HAP-1 (cell line): ENCODE data around the gene SHISAL1.
A peak's percentile ranks its signal among the peaks of the same experiment; 100 is the strongest.

Experiments used
- DNase-seq, 2 experiments: peaks; one replicate each; pipeline ENCODE4 v3.0.0-alpha.2; 2016 to 2020; ENCODE audit warnings: low spot score in 2 of 2
- H3K27me3 ChIP-seq: fragments of 250-450 bp; sonication (Bioruptor Pico); 2 replicates; pipeline ENCODE4 v1.5.1; 2020; ENCODE audit warnings: low read depth, mild to moderate bottlenecking, moderate library complexity
- H3K36me3 ChIP-seq: fragments of 250-450 bp; sonication (Bioruptor Pico); replicated peaks from 2 replicates; pipeline ENCODE4 v1.5.1; 2020; ENCODE audit warnings: mild to moderate bottlenecking
- H3K4me1 ChIP-seq: fragments of 250-450 bp; sonication (Bioruptor Pico); 2 replicates; pipeline ENCODE4 v1.5.1; 2020; ENCODE audit warnings: mild to moderate bottlenecking
- H3K4me3 ChIP-seq: fragments of 250-450 bp; sonication (Bioruptor Pico); 2 replicates; pipeline ENCODE4 v1.5.1; 2020; ENCODE audit warnings: mild to moderate bottlenecking, moderate library complexity
- H3K9me3 ChIP-seq: fragments of 250-450 bp; sonication (Bioruptor Pico); 2 replicates; pipeline ENCODE4 v1.5.1; 2020; ENCODE audit warnings: mild to moderate bottlenecking, moderate library complexity
- in situ Hi-C: fragments of 300-500 bp; cut with MboI; formaldehyde crosslinking; loops from 3 replicates; pipeline ENCODE4 v1.14.3; 2020; ENCODE audit warnings: low sequenced_read_pairs, inconsistent platforms, mixed read lengths

The SHISAL1 gene

DNA sequence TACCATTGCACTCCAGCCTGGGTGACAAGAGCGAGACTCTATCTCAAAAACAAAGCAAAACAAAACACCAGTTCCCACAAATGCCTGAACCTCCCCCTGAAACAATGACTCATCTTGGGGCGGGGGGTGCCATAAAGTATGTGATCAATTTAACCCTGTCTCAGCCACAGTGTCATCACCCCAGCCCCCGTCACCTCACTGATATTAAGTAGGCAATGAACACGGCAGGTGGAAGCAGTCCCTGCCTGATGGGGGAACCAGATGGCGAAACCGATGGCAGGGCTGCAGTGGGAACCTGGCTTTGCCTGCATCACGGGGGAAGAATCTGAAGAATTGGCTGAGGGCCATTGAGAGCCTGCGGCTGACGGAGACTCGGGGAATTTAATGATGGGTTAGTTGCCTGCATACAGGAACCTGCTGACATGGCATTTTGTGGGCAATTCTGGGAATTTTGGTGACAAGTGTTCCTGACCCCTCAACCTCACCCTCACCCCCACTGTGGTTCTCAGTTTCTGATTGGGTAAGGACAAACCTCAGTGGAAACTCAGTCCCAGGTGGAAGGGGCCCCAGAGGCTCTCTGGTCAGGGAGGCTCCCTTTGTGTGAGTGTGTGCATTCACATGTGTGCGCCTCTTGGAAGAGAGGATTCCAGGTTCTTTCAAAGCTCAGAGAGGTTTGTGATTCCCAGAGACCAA is 39.1 kb upstream of the SHISAL1 start:
- H3K27me3 ChIP-seq: peaks cover 5% of the 10 kb centered on the region
- H3K36me3 ChIP-seq: no peaks in the 10 kb centered on the region
- no peaks in the 10 kb centered on the region for H3K9me3 ChIP-seq
- H3K4me3 ChIP-seq: no peak overlapping the region
- DNase-seq: peak in 1 of 2 experiments; percentile 35
- in situ Hi-C loops: no loop called here
- no peaks in the 10 kb centered on the region for H3K4me1 ChIP-seq

DNA sequence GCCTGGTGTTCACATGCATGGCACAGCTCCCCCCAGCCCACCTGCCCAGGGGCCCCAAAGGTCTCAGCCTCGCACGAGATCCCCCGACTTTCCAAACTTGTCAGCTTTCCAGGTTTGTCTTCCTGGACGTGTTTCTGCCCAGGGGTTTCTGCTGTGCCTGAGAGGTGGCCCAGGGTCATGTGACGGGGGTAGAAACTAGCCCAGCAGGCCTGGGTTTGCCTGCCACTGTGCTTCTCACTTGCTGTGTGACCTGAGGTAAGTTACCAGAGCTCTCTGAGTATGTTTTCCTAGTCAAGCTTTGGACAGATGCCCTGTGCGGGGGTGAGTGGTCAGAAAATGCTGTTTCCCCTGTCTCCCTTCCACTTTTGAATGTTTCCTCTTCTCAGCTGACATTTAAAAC is 38.3 kb upstream of the SHISAL1 start:
- no peak for DNase-seq
- H3K4me3 ChIP-seq: no peak overlapping the region
- H3K9me3 ChIP-seq: no peaks in the 10 kb centered on the region
- H3K4me1 ChIP-seq: no peaks in the 10 kb centered on the region
- H3K27me3 ChIP-seq: peaks cover 5% of the 10 kb centered on the region
- in situ Hi-C loops: no loop called here
- H3K36me3 ChIP-seq: no peaks in the 10 kb centered on the region

- Histone ChIP-seq H3K9me3 (no peaks in the 10 kb centered on the region), H3K27me3 (peaks cover 5% of the 10 kb centered on the region), H3K4me1 (no peaks in the 10 kb centered on the region), H3K36me3 (no peaks in the 10 kb centered on the region), H3K4me3 (no peak overlapping the region)
- in situ Hi-C loops: no loop called here
- no peak for DNase-seq
Observed at GRCh38 chr22:44349594-44349993, 36.8 kb upstream of the SHISAL1 start.

DNA sequence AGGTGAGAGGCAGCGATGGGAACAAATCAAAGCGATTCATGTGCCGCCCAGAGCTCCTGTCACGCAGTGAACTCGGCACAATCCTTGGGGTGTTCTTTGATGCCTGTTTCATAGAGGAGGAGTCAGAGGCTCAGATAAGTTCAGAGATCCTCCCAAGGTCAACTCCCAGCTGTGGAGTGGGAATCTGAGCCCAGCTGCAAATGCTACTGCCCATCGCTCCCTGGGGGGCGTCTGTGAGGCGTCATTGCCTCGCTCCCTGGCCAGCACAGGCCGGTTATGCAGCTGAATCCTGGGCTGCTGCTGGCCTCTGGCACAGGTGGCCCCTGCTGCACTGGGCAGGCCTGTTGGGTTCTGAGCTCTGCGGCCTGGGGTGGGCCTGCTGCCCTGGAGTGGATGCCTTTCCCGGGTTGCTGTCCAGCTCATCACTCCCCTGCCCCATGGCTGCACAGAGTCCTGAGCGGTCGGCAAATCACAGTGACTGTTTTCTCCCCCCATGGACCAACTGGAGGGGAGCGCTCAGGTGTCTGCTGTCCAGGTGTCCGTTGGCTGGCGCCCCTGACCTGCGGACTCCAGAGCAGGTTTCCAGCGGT is 36.3 kb upstream of the SHISAL1 start:
- Histone ChIP-seq H3K36me3 (no peaks in the 10 kb centered on the region), H3K4me1 (no peaks in the 10 kb centered on the region), H3K9me3 (no peaks in the 10 kb centered on the region), H3K4me3 (no peak overlapping the region), H3K27me3 (peaks cover 5% of the 10 kb centered on the region)
- in situ Hi-C loops: no loop called here
- DNase-seq: no peak

DNA sequence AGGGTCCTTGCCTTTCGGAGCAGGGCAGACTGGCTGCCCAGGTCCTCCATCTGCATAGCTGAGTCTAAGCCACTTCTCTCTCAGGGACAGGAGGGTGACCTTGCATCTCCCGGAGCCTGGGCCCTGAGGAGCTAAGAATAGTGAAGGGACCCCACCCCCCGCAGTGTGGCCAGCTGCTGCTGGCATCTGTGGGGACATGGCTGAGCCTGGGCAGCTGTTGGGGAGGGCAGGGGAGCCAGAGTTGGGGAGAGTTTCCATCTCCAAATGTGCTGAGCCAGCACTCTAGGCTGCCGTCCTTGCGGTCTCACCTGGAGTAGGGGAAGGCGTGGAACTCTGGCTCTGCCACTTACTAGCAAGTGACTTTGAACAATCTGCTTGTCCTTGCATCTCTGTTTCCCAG is 34.8 kb upstream of the SHISAL1 start:
- DNase-seq: no peak
- no peaks in the 10 kb centered on the region for H3K36me3 ChIP-seq
- H3K9me3 ChIP-seq: no peaks in the 10 kb centered on the region
- in situ Hi-C loops: no loop called here
- H3K4me1 ChIP-seq: no peaks in the 10 kb centered on the region
- no peak overlapping the region for H3K4me3 ChIP-seq
- H3K27me3 ChIP-seq: peaks cover 5% of the 10 kb centered on the region

DNA sequence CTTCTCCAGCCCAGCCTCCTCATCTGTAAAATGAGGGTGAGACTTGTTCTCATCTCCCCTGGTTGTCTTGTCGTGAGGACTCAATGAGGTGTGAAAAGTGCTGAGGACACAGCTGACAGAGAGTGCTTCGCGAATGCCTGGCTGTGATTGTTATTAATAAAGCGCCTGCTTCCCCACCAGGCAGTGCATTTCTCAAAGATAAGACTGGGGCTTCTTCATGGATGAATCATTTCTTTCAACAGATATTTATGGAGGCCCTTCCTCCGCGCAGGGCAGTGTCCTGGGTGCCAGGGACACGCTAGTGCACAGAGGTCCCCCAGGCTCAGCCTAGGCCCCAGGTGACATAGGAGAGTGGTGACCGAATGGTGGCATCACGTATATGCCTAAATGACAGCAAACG is 34.3 kb upstream of the SHISAL1 start:
- H3K4me3 ChIP-seq: no peak overlapping the region
- no peaks in the 10 kb centered on the region for H3K36me3 ChIP-seq
- H3K27me3 ChIP-seq: peaks cover 5% of the 10 kb centered on the region
- H3K9me3 ChIP-seq: no peaks in the 10 kb centered on the region
- in situ Hi-C loops: no loop called here
- DNase-seq: no peak
- H3K4me1 ChIP-seq: peaks cover 2% of the 10 kb centered on the region

- no peaks in the 10 kb centered on the region for H3K36me3 ChIP-seq
- in situ Hi-C loops: no loop called here
- H3K27me3 ChIP-seq: peaks cover 5% of the 10 kb centered on the region; the same call in 1 of the 2 replicates
- peaks cover 11% of the 10 kb centered on the region for H3K4me1 ChIP-seq
- DNase-seq: no peak
- H3K4me3 ChIP-seq: no peak overlapping the region
- H3K9me3 ChIP-seq: no peaks in the 10 kb centered on the region
Observed at GRCh38 chr22:44345872-44346271, 33.1 kb upstream of the SHISAL1 start.

DNA sequence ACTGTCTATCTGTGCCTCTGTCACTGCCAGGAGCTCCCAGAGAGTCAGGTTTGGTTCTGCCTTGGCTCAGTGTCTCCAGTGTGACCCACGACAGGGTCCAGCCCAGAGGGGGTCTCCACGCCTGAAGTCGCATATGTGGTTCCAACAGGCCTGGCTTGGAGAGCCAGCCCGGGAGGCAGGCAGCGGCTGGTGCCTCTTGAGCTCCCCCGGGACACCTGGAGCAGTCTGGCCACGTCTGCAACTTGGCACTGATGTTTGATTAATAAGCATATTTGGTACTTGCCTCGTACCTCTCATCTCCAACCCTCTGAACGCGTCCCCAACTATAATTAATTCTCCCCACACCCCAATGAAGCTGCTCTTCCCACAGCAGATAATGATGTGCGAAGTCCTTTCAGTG is 31.7 kb upstream of the SHISAL1 start:
- Histone ChIP-seq H3K27me3 (no peaks in the 10 kb centered on the region), H3K9me3 (no peaks in the 10 kb centered on the region), H3K4me1 (peaks cover 11% of the 10 kb centered on the region), H3K4me3 (no peak overlapping the region), H3K36me3 (no peaks in the 10 kb centered on the region)
- DNase-seq: no peak
- in situ Hi-C loops: no loop called here

DNA sequence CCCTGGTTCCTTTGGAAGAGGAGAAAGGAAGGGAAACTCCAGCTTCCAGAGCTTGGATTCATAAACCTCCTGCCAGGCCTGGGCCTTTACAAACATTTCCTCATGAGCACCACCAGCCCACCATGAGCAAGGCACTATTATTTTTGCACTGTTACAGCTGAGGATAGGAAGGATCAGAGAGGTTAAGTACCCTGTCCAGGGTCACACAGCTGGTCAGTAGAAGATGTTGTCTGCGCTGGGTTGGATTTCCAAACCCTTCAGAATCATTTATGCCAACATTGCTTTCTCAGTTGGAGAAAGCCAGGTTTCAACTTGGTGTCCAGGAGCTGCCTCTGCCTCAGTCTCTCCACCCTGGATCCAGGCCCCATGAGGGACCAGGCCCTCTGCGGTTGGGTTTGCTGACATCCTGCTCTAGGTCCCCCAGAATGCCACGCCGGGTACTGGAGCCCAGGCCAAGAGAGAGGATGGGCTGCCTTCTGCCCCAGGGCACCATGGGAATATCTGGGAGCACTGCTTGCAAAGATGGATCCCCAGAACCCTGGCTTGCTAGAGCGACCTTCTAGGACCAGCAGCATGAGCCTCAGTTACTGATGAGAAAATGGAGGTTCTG is 29.7 kb upstream of the SHISAL1 start:
- H3K4me1 ChIP-seq: peaks cover 11% of the 10 kb centered on the region
- H3K36me3 ChIP-seq: no peaks in the 10 kb centered on the region
- no peak overlapping the region for H3K4me3 ChIP-seq
- in situ Hi-C loops: no loop called here
- no peak for DNase-seq
- H3K9me3 ChIP-seq: no peaks in the 10 kb centered on the region
- H3K27me3 ChIP-seq: no peaks in the 10 kb centered on the region

- Histone ChIP-seq H3K9me3 (no peaks in the 10 kb centered on the region), H3K4me1 (peaks cover 11% of the 10 kb centered on the region), H3K27me3 (no peaks in the 10 kb centered on the region), H3K36me3 (no peaks in the 10 kb centered on the region), H3K4me3 (no peak overlapping the region)
- DNase-seq: peak; percentile 81 to 85
- in situ Hi-C loops: no loop called here
Observed at GRCh38 chr22:44341431-44342346, 28.9 kb upstream of the SHISAL1 start.

DNA sequence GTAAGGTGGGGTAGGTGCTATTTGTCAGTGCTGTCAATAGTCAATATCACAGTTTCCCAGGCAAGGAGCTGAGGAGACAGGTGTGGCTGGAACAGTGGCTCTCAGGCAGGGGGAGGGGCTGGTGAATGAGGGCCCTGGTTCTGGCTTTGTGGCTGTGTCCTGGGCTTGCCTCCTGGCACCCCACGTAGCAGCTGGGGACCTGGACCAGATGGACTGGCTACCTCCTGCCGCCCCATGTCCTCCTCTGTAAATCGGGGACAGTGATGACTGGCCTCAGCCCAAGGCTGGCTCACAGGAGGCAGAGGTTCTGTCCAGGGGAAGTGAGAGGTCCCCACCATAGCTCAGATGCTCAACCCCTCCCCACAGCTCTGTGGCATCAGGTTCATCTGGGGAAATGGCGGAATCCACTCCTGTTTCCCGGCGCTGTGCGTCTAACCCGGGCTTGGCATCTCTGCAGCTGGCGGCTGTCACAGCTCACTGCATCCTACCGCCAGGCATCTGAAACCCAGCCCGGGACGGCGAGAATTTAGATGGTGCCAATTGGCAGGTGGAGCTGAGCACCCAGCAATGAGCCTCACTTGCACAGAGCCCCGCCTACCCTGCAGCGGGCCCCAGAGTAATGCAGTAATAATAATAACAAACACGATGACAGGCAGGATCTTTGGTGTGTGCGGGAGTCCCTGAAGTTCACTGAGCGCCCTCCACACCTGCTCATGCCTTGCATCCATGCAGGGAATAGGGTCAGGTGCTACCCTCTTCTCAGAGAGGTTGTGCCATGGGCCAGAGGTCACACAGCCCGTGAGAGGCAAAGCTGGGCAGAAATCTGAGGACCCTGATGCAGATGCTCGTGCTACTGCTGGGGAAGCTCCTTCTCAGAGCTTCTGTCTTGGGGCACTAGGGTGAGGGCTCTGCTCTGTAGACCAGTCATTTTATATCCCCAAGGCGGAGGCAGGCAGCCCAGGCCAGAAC is 27.8 kb upstream of the SHISAL1 start:
- Histone ChIP-seq H3K4me1 (peaks cover 11% of the 10 kb centered on the region), H3K36me3 (no peaks in the 10 kb centered on the region), H3K4me3 (no peak overlapping the region), H3K27me3 (no peaks in the 10 kb centered on the region), H3K9me3 (no peaks in the 10 kb centered on the region)
- in situ Hi-C loops: no loop called here
- no peak for DNase-seq

DNA sequence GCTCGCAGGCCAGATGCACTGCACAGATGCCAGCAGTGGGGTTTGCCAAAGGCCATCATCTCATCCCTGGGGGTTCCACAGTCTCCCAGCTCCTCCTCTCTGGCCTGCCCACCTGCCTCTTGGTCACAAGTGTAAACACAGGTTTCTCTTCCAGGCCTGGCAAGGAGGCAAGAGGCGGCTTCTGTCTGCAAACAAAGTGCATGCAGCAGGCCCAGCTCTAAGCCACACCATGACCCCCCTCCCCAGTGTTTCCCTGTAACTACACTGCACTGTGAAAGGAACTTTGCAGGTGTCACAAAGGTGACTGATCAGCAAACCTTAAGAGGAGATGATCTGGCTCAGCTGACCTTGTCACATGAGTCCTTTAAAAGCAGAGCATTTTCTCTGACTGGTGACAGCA is 26.2 kb upstream of the SHISAL1 start:
- H3K9me3 ChIP-seq: no peaks in the 10 kb centered on the region
- no peak for DNase-seq
- in situ Hi-C loops: no loop called here
- peaks cover 11% of the 10 kb centered on the region for H3K4me1 ChIP-seq
- no peak overlapping the region for H3K4me3 ChIP-seq
- H3K27me3 ChIP-seq: no peaks in the 10 kb centered on the region
- H3K36me3 ChIP-seq: no peaks in the 10 kb centered on the region
